H9 (cell line): ENCODE results near the gene SCN1B. TPM values are rescaled to one million over a fixed set of nuclear protein-coding genes. Genes with fewer than 3 reads are reported as not detected.

Source experiments
- DNase-seq: peaks from one replicate; pipeline ENCODE4 v3.0.0-alpha.2; 2017
- H2AFZ ChIP-seq: one replicate; pipeline ENCODE4 v1.6.1; 2013; ENCODE audit warnings: mild to moderate bottlenecking, low read length, control low read depth, moderate library complexity
- H2AK5ac ChIP-seq: 2 replicates; pipeline ENCODE4 v1.6.1; 2013; ENCODE audit warnings: low read length, control low read depth, mixed read lengths; ENCODE audit not compliant: insufficient read length
- H2BK120ac ChIP-seq: one replicate; pipeline ENCODE4 v1.6.1; 2013; ENCODE audit warnings: low read depth, mild to moderate bottlenecking, low read length, control low read depth, inconsistent platforms; ENCODE audit not compliant: poor library complexity, severe bottlenecking
- H2BK12ac ChIP-seq: 2 replicates; pipeline ENCODE4 v1.6.1; 2013; ENCODE audit warnings: low read length, control low read depth, mixed read lengths, low read depth; ENCODE audit not compliant: insufficient read length
- H2BK15ac ChIP-seq: 2 replicates; pipeline ENCODE4 v1.6.1; 2013; ENCODE audit warnings: low read depth, low read length, control low read depth
- H2BK20ac ChIP-seq: one replicate; pipeline ENCODE4 v1.6.1; 2013; ENCODE audit warnings: low read depth, mild to moderate bottlenecking, low read length, control low read depth, inconsistent platforms; ENCODE audit not compliant: poor library complexity, severe bottlenecking
- H2BK5ac ChIP-seq: 2 replicates; pipeline ENCODE4 v1.6.1; 2013; ENCODE audit warnings: low read length, control low read depth, mixed read lengths; ENCODE audit not compliant: insufficient read length
- H3K14ac ChIP-seq: 2 replicates; pipeline ENCODE4 v1.6.1; 2013; ENCODE audit warnings: low read length, control low read depth; ENCODE audit not compliant: insufficient read depth
- H3K18ac ChIP-seq: 2 replicates; pipeline ENCODE4 v1.6.1; 2013; ENCODE audit warnings: low read depth, mild to moderate bottlenecking, mixed read lengths, low read length, control low read depth; ENCODE audit not compliant: insufficient read length
- H3K23ac ChIP-seq: 2 replicates; pipeline ENCODE4 v1.6.1; 2013; ENCODE audit warnings: low read length, control low read depth, mixed read lengths, low read depth; ENCODE audit not compliant: insufficient read length
- H3K23me2 ChIP-seq: 2 replicates; pipeline ENCODE4 v1.6.1; 2013; ENCODE audit warnings: low read depth, mild to moderate bottlenecking, mixed read lengths, low read length, control low read depth; ENCODE audit not compliant: insufficient read length, poor library complexity, severe bottlenecking
- H3K27ac ChIP-seq: 2 replicates; pipeline ENCODE4 v1.5.1; 2013; ENCODE audit warnings: low read length, control low read depth, mixed read lengths, low read depth; ENCODE audit not compliant: insufficient read length
- H3K27me3 ChIP-seq: 2 replicates; pipeline ENCODE4 v1.6.1; 2013; ENCODE audit warnings: low read length, control low read depth, inconsistent platforms; ENCODE audit not compliant: insufficient read depth
- H3K4ac ChIP-seq: 2 replicates; pipeline ENCODE4 v1.6.1; 2013; ENCODE audit warnings: low read depth, mild to moderate bottlenecking, control low read depth, inconsistent platforms, low read length, moderate library complexity
- H3K4me1 ChIP-seq: 2 replicates; pipeline ENCODE4 v1.6.1; 2013; ENCODE audit warnings: low read length, control low read depth, inconsistent platforms; ENCODE audit not compliant: insufficient read depth
- H3K4me2 ChIP-seq: 2 replicates; pipeline ENCODE4 v1.6.1; 2013; ENCODE audit warnings: low read length, control low read depth, mixed read lengths; ENCODE audit not compliant: insufficient read length, insufficient read depth
- H3K56ac ChIP-seq: 2 replicates; pipeline ENCODE4 v1.6.1; 2013; ENCODE audit warnings: low read depth, mild to moderate bottlenecking, mixed read lengths, low read length, control low read depth; ENCODE audit not compliant: insufficient read length
- H3K79me1 ChIP-seq: 2 replicates; pipeline ENCODE4 v1.6.1; 2013; ENCODE audit warnings: low read depth, mild to moderate bottlenecking, moderate library complexity, low read length, control low read depth, inconsistent platforms; ENCODE audit not compliant: insufficient read depth, poor library complexity, severe bottlenecking
- H3K79me2 ChIP-seq: 2 replicates; pipeline ENCODE4 v1.6.1; 2013; ENCODE audit warnings: low read length, control low read depth, inconsistent platforms; ENCODE audit not compliant: insufficient read depth
- H3K9ac ChIP-seq: 2 replicates; pipeline ENCODE4 v1.6.1; 2013; ENCODE audit warnings: low read length, control low read depth, mixed read lengths; ENCODE audit not compliant: insufficient read length; ENCODE audit errors: extremely low read depth
- H3K9me3 ChIP-seq: one replicate; pipeline ENCODE4 v1.6.1; 2013; ENCODE audit warnings: low read depth, low read length, inconsistent platforms; ENCODE audit not compliant: control insufficient read depth
- H3T11ph ChIP-seq: one replicate; pipeline ENCODE4 v1.6.1; 2013; ENCODE audit warnings: mild to moderate bottlenecking, low read length, control low read depth, inconsistent platforms
- H4K20me1 ChIP-seq: one replicate; pipeline ENCODE4 v1.6.1; 2013; ENCODE audit not compliant: control insufficient read depth, insufficient read length, insufficient read depth
- H4K5ac ChIP-seq: 2 replicates; pipeline ENCODE4 v1.6.1; 2013; ENCODE audit warnings: low read depth, mild to moderate bottlenecking, mixed read lengths, low read length, control low read depth; ENCODE audit not compliant: insufficient read length
- H4K8ac ChIP-seq: replicated peaks from 2 replicates; pipeline ENCODE4 v1.6.1; 2013; ENCODE audit warnings: low read length, control low read depth, mixed read lengths, low read depth; ENCODE audit not compliant: insufficient read length
- H4K91ac ChIP-seq: 2 replicates; pipeline ENCODE4 v1.6.1; 2013; ENCODE audit warnings: low read depth, mild to moderate bottlenecking, moderate library complexity, mixed read lengths, low read length, control low read depth; ENCODE audit not compliant: insufficient read length
- H3K27ac Mint-ChIP-seq, 3 experiments: 2 replicates in 2 of 3; 3 replicates in 1 of 3; pipeline ENCODE4 v1.8.0; 2020 to 2021; ENCODE audit warnings: mixed read lengths in 3 of 3, mild to moderate bottlenecking in 1 of 3, moderate library complexity in 1 of 3
- H3K27me3 Mint-ChIP-seq: 2 replicates; pipeline ENCODE4 v1.8.0; 2021; ENCODE audit warnings: low read depth, mild to moderate bottlenecking, moderate library complexity, mixed read lengths
- H3K36me3 Mint-ChIP-seq, 3 experiments: 2 replicates in 2 of 3; 3 replicates in 1 of 3; pipeline ENCODE4 v1.8.0; 2020 to 2021; ENCODE audit warnings: low read depth in 3 of 3, mixed read lengths in 3 of 3; ENCODE audit not compliant: insufficient read depth in 1 of 3
- H3K4me1 Mint-ChIP-seq, 2 experiments: 2 replicates each; pipeline ENCODE4 v1.8.0; 2020; ENCODE audit warnings: mixed read lengths in 2 of 2
- H3K4me3 Mint-ChIP-seq, 2 experiments: 2 replicates in 1 of 2; 3 replicates in 1 of 2; pipeline ENCODE4 v1.8.0; 2020 to 2021; ENCODE audit warnings: mild to moderate bottlenecking in 2 of 2, mixed read lengths in 2 of 2, moderate library complexity in 1 of 2
- H3K9me3 Mint-ChIP-seq, 2 experiments: 2 replicates in 1 of 2; 3 replicates in 1 of 2; pipeline ENCODE4 v1.8.0; 2020; ENCODE audit warnings: mild to moderate bottlenecking in 2 of 2, mixed read lengths in 2 of 2, moderate library complexity in 1 of 2
- CTCF ChIP-seq: fragments of 200-600 bp; sonication (generic); conservative IDR thresholded peaks from 3 replicates; pipeline ENCODE4 v1.8.0; 2021; ENCODE audit warnings: antibody characterized with exemption, mild to moderate bottlenecking
- WGBS: extraction: QIAGEN DNeasy Blood & Tissue Kit; methylation state at CpG from one replicate; pipeline ENCODE4 v1.1.7; 2013; ENCODE audit warnings: missing lambda C conversion rate, low lambda C conversion rate, mixed read lengths; ENCODE audit not compliant: insufficient read length; ENCODE audit errors: extremely low coverage; 5-methylcytosine and 5-hydroxymethylcytosine counted together
- total RNA-seq: library from RNA; stranded (reverse); gene quantifications from 2 replicates; pipeline ENCODE4 v1.2.1, GENCODE V29; 2021

Gene SCN1B
- total RNA-seq, 1 experiment from 2014 or later: 3.8 TPM

- Histone ChIP-seq H3K14ac (no peak overlapping the region), H3K56ac (no peak overlapping the region), H4K8ac (no peak overlapping the region), H4K91ac (no peak overlapping the region), H3K9me3 (no peaks in the 10 kb centered on the region), H3K27me3 (no peaks in the 10 kb centered on the region; the same call in 1 of the 2 replicates), H2BK20ac (no peak overlapping the region), H3K23me2 (peaks cover 10% of the 10 kb centered on the region), H3K79me2 (no peaks in the 10 kb centered on the region), H2BK12ac (no peak overlapping the region), H3K4me2 (no peak overlapping the region), H2BK120ac (no peak overlapping the region), H3K4me1 (no peaks in the 10 kb centered on the region; the same call in 1 of the 2 replicates), H3K18ac (no peak overlapping the region), H2BK5ac (no peak overlapping the region), H3K23ac (no peak overlapping the region), H3K27ac (no peak overlapping the region), H2BK15ac (no peak overlapping the region), H2AFZ (no peak overlapping the region), H3K9ac (no peak overlapping the region), H3K79me1 (no peaks in the 10 kb centered on the region), H3K4ac (no peak overlapping the region), H4K5ac (no peak overlapping the region), H4K20me1 (no peaks in the 10 kb centered on the region), H2AK5ac (no peak overlapping the region), H3T11ph (no peak overlapping the region)
- Mint-ChIP-seq H3K4me3 (peak overlapping the region in 1 of 2 experiments; percentile 51; a peak in 1 of 5 replicates), H3K27me3 (peaks cover 14% of the 10 kb centered on the region), H3K27ac (no peak overlapping the region), H3K4me1 (peaks cover 19 to 29% of the 10 kb centered on the region in 2 experiments), H3K36me3 (peaks cover 2 to 8% (median 4%) of the 10 kb centered on the region in 3 experiments; a peak in 5 of 7 replicates), H3K9me3 (no peaks in the 10 kb centered on the region)
- TF ChIP-seq CTCF: no peak
- no CpG with 5 or more reads among the region's 13 CpGs for WGBS
- DNase-seq: no peak
Observed at GRCh38 chr19:35037716-35038622, 7.7 kb downstream of the SCN1B start.
